HG02610 (cell line): ENCODE results near the gene FAM184A.

ENCODE experiments used
- ATAC-seq: cut with Tn5 transposase; IDR thresholded peaks from one replicate; pipeline ENCODE4 v1.9.1; 2021; ENCODE audit warnings: mild to moderate bottlenecking, moderate library complexity; ENCODE audit not compliant: unreplicated experiment

FAM184A gene

DNA sequence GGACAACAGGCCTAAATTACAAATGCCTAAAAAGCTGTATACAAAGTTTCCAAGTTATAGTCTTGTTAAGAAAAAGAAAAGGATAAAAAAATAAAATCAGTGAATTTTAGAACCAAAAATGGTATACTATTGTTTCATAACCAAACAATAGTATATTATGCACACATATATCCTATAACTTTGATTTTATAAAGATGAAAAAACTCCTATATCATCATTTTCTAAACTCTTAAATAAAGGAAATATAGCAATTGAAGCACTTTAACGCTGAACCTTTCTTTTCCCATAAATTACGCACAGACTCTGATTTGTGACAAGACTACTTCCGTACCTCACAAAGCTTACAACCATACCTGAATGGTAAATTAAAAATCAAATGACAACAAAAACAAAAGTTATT is 107.6 kb downstream of the FAM184A start:
- ATAC-seq, result no peak

GRCh38 chr6:118968416-118968815 is 110.0 kb downstream of the FAM184A start:
- ATAC-seq, result no peak

DNA sequence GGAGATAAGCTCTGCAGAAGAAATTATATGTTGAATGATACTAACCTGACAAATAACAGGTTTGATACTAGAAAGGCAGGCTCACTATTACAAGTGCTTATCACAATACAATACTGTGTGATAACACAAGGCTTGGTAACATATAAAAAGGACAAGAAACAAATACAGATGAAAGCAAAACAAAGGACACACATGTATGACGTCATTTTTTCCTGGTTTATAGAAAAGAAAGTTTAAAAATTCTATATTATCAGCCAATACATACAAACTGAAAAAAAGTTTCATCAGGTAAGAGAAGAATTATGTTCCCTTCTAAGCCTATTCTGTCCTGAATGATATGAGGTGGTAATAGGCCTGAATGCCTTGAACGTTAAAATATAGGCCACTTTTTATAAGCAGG is 111.2 kb downstream of the FAM184A start:
- no peak for ATAC-seq

GRCh38 chr6:118965843-118966370 is 112.6 kb downstream of the FAM184A start:
- ATAC-seq, result no peak

GRCh38 chr6:118965371-118965770 is 113.1 kb downstream of the FAM184A start:
- ATAC-seq, result no peak

GRCh38 chr6:118963003-118963402 is 115.5 kb downstream of the FAM184A start:
- no peak for ATAC-seq

DNA sequence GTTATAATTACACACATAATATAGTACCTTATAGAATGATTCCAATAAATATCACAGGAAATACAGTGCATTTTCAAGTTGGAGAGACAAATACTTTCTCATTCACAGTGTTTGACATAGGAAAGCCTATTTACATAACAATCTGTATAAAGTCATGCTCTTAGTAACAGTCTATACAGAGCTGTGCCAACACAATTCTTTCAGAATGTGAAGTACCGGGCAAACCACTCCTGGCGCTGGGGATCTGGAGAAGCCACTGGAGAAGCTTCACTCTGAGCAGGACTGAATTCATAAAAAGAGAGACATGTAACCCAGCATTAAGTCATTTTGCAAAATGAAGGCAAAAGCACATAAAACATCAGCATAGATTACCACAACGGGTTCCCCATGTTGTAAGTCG is 118.6 kb downstream of the FAM184A start:
- ATAC-seq, result no peak

DNA sequence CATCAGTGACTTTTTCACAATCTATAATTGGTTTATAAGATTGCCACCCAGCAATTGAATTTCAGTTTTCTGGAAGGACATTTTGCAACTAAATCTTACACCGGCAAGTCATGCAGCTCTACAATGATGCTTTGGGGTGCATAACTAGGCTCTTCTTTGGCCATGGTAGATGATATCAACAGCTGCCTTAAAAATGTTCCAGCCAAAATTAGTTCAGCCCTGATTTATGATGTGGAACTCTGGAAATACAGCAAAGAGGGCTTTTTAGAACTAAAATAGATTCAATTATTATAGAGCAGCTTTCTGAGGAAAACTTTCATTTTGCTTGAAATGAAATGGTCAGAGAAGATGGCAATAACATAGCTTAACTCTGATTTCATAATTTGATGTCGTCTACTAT is 125.1 kb downstream of the FAM184A start:
- no peak for ATAC-seq

GRCh38 chr6:118952683-118953082 is 125.8 kb downstream of the FAM184A start:
- ATAC-seq, result no peak

GRCh38 chr6:118945217-118945616 is 133.2 kb downstream of the FAM184A start:
- ATAC-seq, result no peak

DNA sequence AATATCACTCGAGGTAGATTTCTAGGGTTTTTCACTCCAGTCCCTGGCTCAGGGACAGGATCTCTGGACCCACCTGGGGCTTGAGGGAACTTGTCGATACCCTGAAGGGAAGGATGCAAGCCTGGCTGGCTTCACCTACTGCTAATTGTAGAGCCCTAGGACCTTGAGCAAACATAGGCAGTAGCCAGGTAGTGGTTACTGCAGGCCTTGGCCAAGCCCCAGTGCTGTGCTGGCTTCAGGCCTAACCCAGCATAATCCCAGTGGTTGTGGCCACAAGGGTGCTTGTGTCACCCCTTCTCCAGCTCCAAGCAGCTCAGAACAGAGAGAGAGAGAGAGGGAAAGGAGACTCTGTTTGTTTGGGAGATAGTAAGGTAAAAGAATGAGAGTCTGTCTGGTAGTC is 137.7 kb downstream of the FAM184A start:
- ATAC-seq, result no peak

DNA sequence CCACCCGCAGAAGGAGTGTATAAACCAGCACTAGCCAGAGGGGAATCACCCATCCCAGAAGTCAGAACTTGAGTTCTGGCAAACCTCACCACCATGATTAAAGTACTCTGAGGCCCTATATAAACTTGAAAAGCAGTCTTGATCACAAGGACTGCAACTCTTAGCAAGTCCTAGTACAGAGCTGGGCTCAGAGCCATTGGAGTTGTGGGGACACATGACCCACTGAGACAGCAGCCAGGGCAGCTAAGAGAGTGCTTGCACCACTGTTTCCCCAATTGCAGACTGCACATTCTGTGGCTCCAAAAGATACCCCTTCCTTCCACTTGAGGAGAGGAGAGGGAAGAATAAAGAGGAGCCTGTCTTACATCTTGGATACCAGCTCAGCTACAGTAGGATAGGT is 138.8 kb downstream of the FAM184A start:
- no peak for ATAC-seq

GRCh38 chr6:118935978-118936703 is 142.3 kb downstream of the FAM184A start:
- no peak for ATAC-seq

GRCh38 chr6:118935331-118935668 is 143.2 kb downstream of the FAM184A start:
- ATAC-seq, result peak; percentile 0

- ATAC-seq, result peak; percentile 98
Measured at GRCh38 chr6:118934461-118935330, 143.8 kb downstream of the FAM184A start, which contains the start of gene MCM9. MCM9 (minus strand) TSS chr6:118935159; CDS start chr6:118931723, 3,436 bp downstream.

DNA sequence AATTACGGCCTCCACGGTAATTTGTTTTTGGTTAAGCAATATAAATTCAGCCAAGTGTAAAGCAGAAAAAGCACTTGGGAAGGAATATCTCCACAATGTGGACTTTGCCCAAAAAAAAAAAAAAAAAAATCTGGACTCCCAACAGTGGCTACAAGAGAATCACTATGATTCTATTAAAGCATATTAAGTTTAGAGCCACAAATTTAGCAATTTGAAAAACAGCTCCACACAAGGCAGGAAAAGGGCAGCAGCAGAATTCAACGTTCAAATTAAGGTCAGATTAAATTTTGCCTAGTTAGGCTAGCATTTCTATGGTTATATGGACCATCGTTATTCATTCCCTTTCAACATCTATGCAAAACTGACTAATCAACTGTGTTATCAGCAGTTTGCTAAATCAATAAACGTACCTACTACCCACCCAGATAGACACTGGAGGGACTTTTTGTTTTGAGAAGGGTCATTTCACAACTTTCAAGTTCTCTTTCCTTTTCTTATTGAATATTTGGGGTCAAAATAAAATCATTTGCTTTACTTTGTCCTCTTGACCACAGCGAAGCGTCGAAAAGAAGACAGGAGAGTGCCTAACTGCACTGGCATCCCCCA is 144.5 kb downstream of the FAM184A start:
- peak; percentile 0 for ATAC-seq

DNA sequence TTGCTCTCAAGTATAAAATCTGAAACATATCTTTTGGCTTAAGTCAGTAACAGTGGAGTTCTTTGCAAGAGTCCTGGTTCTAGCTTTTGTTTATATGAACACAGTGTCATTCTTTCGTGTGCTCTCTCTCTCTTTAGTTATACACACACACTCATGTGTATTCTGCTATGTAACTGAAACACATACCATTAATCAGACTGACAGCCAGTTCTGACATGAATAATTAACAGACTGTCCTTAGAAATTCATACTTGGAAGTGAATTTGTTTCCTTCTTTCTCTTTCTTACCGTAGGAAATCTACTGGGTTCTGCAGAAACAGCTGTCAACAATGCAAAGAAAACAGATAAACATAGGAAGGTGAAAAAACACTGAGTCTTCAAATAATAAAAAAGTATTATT is 146.0 kb downstream of the FAM184A start:
- ATAC-seq, result no peak

- ATAC-seq, result no peak
Measured at GRCh38 chr6:118931436-118931835, 147.0 kb downstream of the FAM184A start.

DNA sequence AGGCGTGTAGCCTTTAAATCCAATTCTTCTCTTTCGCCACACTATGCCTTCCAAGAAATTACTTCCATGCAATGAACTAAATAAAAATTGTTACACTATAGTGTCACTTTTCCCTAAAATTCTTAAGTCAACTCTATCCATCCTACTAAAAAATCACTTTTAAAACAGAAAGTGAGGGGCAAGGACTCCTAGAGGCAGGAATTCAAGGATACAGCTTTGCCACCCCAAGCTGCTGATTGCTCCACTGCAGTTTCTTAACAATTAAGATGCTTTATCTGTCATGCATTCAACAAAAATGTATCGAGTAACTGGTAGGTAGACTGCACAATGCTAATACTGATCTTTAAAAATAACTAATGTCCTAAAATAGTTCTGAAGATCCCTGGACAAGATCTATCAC is 147.8 kb downstream of the FAM184A start:
- no peak for ATAC-seq

- ATAC-seq, result no peak
Measured at GRCh38 chr6:118923035-118923434, 155.4 kb downstream of the FAM184A start.

- ATAC-seq, result peak; percentile 62
Measured at GRCh38 chr6:118921084-118921483, 157.4 kb downstream of the FAM184A start.

- no peak for ATAC-seq
Measured at GRCh38 chr6:118918329-118918725, 160.1 kb downstream of the FAM184A start.
